SK-N-MC (cell line): ENCODE measurements around the gene PLEKHA7.

ENCODE experiments used
- DNase-seq: peaks from one replicate; pipeline ENCODE4 v3.0.0-alpha.2; 2011; ENCODE audit warnings: low read depth, low spot score
- H3K27ac ChIP-seq: fragments of 200-600 bp; sonication (generic); 2 replicates; pipeline ENCODE4 v1.5.1; 2016; ENCODE audit warnings: mixed run types
- H3K36me3 ChIP-seq: fragments of 200-600 bp; sonication (generic); 2 replicates; pipeline ENCODE4 v1.6.1; 2017; ENCODE audit warnings: antibody characterized with exemption, low read length, mixed read lengths; ENCODE audit not compliant: insufficient read depth
- H3K4me3 ChIP-seq: fragments of 200-600 bp; sonication (generic); 2 replicates; pipeline ENCODE4 v1.5.1; 2016
- H3K9ac ChIP-seq: fragments of 200-600 bp; sonication (generic); 2 replicates; pipeline ENCODE4 v1.8.0; 2017; ENCODE audit warnings: mixed run types, mixed read lengths; ENCODE audit not compliant: insufficient read length
- H3K9me3 ChIP-seq: fragments of 200-600 bp; sonication (generic); 2 replicates; pipeline ENCODE4 v1.6.1; 2017; ENCODE audit warnings: low read depth, mild to moderate bottlenecking, antibody characterized with exemption, low read length, moderate library complexity, mixed read lengths
- EZH2 ChIP-seq: fragments of 200-600 bp; sonication (generic); IDR thresholded peaks from one replicate; pipeline ENCODE4 v1.6.1; 2017; ENCODE audit warnings: antibody characterized with exemption
- FOXP2 ChIP-seq: optimal IDR thresholded peaks from 2 replicates; pipeline ENCODE3; 2011; ENCODE audit warnings: mild to moderate bottlenecking, moderate library complexity; ENCODE audit not compliant: insufficient read depth; ENCODE audit errors: extremely low read length, control extremely low read depth
- POLR2AphosphoS5 ChIP-seq: IDR thresholded peaks from 2 replicates; pipeline ENCODE4 v1.6.1; 2012; ENCODE audit warnings: mild to moderate bottlenecking, low read depth, low read length, borderline replicate concordance

The PLEKHA7 gene

DNA sequence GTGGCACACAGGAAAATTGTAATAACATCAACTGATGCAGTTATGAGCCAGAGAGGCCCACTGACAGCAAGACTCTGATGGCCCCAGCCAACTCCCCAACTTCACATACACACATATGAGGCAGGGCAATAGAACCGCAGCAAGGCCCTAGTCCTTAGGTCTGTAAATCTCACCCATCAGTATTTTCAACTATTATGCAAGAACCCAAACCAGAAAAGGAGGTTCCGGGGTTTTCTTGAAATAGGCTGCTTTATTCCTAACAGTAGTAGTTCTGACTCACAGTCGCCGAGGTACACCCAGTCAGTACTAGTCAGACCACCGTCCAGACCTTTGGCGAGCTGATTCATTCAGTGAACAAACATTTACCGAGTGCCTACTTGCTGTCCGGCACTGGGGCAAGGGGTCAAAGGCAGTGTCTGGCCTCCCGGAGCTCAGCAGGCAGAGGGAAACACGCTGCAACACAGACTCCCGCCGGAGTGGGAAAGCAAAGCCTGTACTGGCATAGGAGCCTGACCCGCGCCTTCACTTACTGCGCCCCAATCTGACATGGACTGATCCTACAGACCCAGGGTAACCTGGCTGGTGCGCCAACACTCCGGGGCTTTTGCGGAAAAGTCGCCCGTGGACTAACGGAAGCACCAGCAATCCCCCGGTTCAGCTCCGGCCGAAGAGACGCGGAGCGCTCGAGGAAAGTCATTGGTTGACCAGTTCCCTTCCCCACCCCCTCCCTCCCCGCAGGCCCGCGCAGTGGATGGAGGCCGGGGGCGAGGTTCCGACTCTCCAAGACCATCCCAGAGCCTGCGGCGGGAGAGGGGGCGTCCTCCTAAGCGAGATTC lies 1.3 kb downstream of the PLEKHA7 start:
- no peak for TF ChIP-seq POLR2AphosphoS5
- no peak for TF ChIP-seq EZH2
- TF ChIP-seq FOXP2 = no peak
- H3K36me3 ChIP-seq = no peaks in the 10 kb centered on the region; the same call in 1 of the 2 replicates
- DNase-seq = no peak
- H3K4me3 ChIP-seq = peak overlapping the region; percentile 91
- peak overlapping the region; percentile 76 for H3K9ac ChIP-seq
- no peak overlapping the region for H3K27ac ChIP-seq
- H3K9me3 ChIP-seq = no peaks in the 10 kb centered on the region

DNA sequence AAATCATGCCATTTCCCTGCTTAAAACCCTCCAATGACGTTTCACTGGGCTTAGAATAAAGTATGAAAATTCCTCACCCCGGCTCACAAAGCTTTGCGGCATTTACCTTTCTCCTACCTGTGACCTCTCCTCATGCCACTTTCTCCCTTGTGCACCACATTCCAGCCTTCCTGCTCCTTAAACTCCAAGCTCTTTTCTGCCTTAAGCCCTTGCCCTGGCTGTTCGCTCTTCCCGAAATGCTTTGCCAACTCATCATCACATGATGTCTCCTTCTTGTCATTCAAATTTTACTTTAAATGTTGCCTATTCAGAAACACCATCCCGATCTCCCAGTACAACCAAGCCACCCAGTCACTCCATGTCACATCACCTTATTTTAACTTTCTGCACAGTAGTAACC lies 2.0 kb downstream of the PLEKHA7 start:
- no peak overlapping the region for H3K9ac ChIP-seq
- no peak for TF ChIP-seq EZH2
- no peak for TF ChIP-seq POLR2AphosphoS5
- no peak overlapping the region for H3K4me3 ChIP-seq
- no peaks in the 10 kb centered on the region for H3K9me3 ChIP-seq
- H3K27ac ChIP-seq = no peak overlapping the region
- no peak for DNase-seq
- no peaks in the 10 kb centered on the region; the same call in 1 of the 2 replicates for H3K36me3 ChIP-seq

DNA sequence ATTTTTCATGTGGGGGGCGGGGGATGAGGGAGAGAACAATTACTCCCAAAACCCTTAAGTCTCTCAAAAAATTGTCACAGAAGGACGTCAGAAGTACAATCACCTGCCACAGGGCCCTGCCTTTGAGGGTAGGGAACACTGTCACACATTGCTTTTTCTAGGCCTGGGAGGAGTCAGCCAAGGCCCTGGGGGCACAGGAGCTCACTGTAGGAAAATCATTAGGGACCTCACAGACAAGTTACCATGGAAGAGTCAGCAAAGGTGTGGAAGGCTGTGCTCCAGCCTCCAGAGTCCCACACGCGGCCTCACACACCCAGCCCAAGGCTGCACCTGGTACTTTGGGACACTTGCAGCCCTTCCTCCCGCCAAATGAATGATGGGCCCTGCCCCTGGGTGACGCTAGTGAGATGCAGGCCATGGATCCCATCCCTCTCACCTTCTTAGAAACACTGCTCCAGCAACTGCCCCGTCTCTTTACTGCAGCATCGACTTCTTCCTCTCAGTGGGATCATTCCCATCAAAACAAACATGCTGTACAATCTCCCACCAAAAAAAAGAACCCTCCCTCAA lies 3.3 kb downstream of the PLEKHA7 start:
- Histone ChIP-seq H3K4me3 (no peak overlapping the region), H3K36me3 (no peaks in the 10 kb centered on the region; the same call in 1 of the 2 replicates), H3K9ac (no peak overlapping the region), H3K27ac (no peak overlapping the region), H3K9me3 (no peaks in the 10 kb centered on the region)
- TF ChIP-seq POLR2AphosphoS5 (no peak), EZH2 (no peak), FOXP2 (no peak)
- DNase-seq = no peak

DNA sequence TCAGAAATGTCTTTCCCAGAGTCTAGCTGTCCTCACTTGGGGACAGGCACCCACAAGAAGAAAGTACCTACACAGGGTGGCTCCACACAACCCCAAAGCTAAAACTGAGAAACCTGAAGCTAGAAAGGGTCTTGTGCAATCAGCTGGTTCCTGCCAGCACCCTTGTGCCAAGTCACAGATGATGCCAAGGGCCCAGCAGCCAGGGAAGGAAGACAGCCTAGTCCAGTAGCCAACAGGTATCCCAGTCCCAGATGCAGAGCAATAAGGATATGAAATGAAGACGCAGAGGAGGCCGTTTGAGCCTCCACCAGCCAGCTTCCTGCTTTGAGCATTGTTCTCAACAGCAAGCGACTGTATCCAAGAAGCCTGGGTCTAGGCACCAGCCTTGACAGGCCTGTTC lies 6.1 kb downstream of the PLEKHA7 start:
- H3K4me3 ChIP-seq = no peak overlapping the region
- TF ChIP-seq POLR2AphosphoS5 = no peak
- TF ChIP-seq FOXP2 = no peak
- no peak for TF ChIP-seq EZH2
- H3K9ac ChIP-seq = no peak overlapping the region
- DNase-seq = no peak
- H3K27ac ChIP-seq = no peak overlapping the region
- H3K9me3 ChIP-seq = no peaks in the 10 kb centered on the region
- H3K36me3 ChIP-seq = no peaks in the 10 kb centered on the region; the same call in 1 of the 2 replicates

- no peaks in the 10 kb centered on the region; the same call in 1 of the 2 replicates for H3K36me3 ChIP-seq
- no peak overlapping the region for H3K4me3 ChIP-seq
- H3K9ac ChIP-seq = no peak overlapping the region
- H3K9me3 ChIP-seq = no peaks in the 10 kb centered on the region
- no peak for TF ChIP-seq POLR2AphosphoS5
- no peak for TF ChIP-seq FOXP2
- no peak for TF ChIP-seq EZH2
- DNase-seq = no peak
- H3K27ac ChIP-seq = no peak overlapping the region
Measured at GRCh38 chr11:17005646-17006045, 8.6 kb downstream of the PLEKHA7 start.

DNA sequence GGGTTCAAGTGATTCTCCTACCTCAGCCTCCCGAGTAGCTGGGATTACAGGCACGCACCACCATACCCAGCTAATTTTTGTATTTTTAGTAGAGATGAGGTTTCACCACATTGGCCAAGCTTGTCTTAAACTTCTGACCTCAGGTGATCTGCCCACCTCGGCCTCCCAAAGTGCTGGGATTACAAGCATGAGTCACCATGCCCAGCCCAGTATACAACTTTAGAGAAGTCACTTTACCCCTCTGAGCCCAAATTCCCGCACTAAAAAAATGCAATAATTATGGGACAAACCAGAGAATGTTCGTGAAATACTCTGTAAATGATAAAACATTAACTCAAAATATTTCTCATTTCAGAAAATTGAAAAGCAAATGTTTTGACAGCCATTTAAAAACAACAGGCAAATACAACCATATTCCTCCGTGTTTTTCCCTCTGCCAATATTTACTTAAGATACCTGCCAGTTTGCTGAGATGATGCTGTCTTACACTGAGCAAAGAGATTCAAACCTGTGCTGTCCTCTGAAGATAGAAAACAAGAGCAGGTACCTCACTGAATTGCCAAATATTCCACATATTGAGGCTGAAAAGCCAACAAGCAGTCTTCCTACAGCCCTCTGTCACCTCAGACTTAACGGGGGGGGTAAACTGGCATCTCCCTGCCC lies 9.6 kb downstream of the PLEKHA7 start:
- no peak for DNase-seq
- no peak overlapping the region for H3K27ac ChIP-seq
- no peaks in the 10 kb centered on the region; the same call in 1 of the 2 replicates for H3K36me3 ChIP-seq
- no peak overlapping the region for H3K4me3 ChIP-seq
- no peaks in the 10 kb centered on the region for H3K9me3 ChIP-seq
- TF ChIP-seq FOXP2 (no peak), EZH2 (no peak), POLR2AphosphoS5 (no peak)
- no peak overlapping the region for H3K9ac ChIP-seq

DNA sequence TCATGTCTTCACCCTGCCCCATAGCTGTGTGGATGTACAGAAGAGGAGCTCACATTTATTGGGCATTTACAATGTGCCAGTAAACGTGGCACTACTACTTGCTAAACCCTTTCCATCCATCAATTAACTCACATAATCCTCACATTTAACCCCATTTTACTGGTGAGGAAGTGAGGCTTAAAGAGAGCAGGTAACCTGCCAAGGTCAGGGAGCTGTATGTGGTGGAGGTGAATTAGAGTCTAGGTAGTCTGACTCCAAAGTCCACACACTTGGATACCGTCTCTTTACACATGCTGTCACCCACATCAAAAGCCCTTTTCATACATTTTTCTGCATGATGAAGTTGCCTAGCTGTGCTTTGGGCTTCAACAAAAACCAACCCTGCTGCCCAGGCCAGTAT lies 10.8 kb downstream of the PLEKHA7 start:
- Histone ChIP-seq H3K27ac (no peak overlapping the region), H3K9me3 (no peaks in the 10 kb centered on the region), H3K4me3 (no peak overlapping the region), H3K36me3 (no peaks in the 10 kb centered on the region; the same call in 1 of the 2 replicates), H3K9ac (no peak overlapping the region)
- no peak for DNase-seq
- TF ChIP-seq EZH2 (no peak), FOXP2 (no peak), POLR2AphosphoS5 (no peak)

DNA sequence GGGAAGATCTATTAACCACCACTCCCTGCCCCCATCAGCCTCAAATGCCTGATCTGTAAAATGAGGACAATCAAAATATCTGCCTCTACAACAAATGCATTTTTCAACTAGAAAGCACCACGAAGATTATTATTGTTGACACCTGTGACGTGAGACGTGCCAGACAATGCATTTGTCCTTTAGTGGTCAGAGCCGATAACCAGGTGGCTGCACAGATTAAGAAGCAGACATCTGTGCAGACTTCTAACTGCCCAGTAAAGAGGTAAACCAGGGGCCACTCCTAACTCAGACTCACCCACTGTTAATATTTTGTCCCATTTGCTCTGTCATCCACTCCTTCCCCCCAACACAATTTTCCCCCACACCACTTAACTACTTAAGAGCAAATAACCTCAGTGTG lies 11.7 kb downstream of the PLEKHA7 start:
- no peak for TF ChIP-seq POLR2AphosphoS5
- DNase-seq = no peak
- Histone ChIP-seq H3K9me3 (no peaks in the 10 kb centered on the region), H3K9ac (no peak overlapping the region), H3K36me3 (no peaks in the 10 kb centered on the region), H3K27ac (no peak overlapping the region), H3K4me3 (no peak overlapping the region)

- H3K9me3 ChIP-seq = no peaks in the 10 kb centered on the region
- DNase-seq = no peak
- no peak overlapping the region for H3K9ac ChIP-seq
- H3K27ac ChIP-seq = no peak overlapping the region
- no peak for TF ChIP-seq POLR2AphosphoS5
- no peak for TF ChIP-seq EZH2
- TF ChIP-seq FOXP2 = no peak
- no peaks in the 10 kb centered on the region for H3K36me3 ChIP-seq
- no peak overlapping the region for H3K4me3 ChIP-seq
Measured at GRCh38 chr11:17001806-17002205, 12.4 kb downstream of the PLEKHA7 start.
